GM12892 (cell line): Measurements from ENCODE around the gene GOPC.

Experiments
- POLR2A ChIP-seq: IDR thresholded peaks from 2 replicates; pipeline ENCODE4 v1.6.1; 2011; ENCODE audit warnings: low read depth, low read length, control low read depth
- POLR2AphosphoS5 ChIP-seq: IDR thresholded peaks from 2 replicates; pipeline ENCODE4 v1.6.1; 2011; ENCODE audit warnings: low read depth, low read length, control low read depth
- TAF1 ChIP-seq: IDR thresholded peaks from 2 replicates; pipeline ENCODE4 v1.6.1; 2011; ENCODE audit warnings: low read depth, mild to moderate bottlenecking, control low read depth, low read length, borderline replicate concordance

DNA sequence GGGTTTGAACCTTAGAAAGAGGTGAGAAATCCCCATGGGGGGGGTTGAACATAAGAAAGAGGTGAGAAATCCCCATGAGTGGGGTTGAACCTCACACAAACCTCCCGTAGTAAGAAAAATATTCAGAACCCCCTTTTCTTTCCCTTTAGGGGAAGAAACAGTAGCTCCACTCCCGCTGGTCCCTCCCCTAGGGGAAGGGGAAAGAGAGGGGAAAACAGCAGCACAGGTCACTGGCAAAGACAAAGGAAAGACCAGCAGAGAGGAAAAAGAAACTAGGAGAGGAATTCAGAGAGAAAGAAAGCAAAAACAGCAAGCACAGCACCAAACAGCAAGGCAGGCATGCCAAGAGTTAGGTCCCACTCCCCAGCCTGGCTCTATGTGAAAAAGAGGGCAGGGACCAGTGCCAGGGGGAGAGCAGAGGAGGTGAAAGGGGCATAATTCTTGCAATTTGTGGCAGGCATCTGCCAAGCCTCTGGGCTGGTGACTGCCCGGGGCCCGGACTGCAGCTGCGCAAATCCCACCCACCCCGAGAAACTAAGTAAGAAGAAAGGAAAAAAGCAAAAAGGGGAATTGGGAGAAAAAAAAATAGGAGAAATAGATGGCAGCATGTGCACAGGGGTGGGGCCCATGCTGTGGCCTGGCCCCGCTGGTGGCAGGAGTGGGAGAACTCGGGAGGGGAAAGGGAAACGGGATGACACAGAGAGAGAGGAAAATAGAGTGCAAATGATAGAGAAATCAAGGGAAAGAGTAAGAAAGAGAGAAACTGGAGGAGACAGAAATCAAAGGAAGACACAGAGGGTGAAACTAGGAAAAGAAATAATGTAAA, 15.1 kb upstream of the GOPC start:
- TF ChIP-seq POLR2A = no peak
- TF ChIP-seq TAF1 = no peak
- TF ChIP-seq POLR2AphosphoS5 = no peak
